ENCODE results near the gene IL2RG.

DNA sequence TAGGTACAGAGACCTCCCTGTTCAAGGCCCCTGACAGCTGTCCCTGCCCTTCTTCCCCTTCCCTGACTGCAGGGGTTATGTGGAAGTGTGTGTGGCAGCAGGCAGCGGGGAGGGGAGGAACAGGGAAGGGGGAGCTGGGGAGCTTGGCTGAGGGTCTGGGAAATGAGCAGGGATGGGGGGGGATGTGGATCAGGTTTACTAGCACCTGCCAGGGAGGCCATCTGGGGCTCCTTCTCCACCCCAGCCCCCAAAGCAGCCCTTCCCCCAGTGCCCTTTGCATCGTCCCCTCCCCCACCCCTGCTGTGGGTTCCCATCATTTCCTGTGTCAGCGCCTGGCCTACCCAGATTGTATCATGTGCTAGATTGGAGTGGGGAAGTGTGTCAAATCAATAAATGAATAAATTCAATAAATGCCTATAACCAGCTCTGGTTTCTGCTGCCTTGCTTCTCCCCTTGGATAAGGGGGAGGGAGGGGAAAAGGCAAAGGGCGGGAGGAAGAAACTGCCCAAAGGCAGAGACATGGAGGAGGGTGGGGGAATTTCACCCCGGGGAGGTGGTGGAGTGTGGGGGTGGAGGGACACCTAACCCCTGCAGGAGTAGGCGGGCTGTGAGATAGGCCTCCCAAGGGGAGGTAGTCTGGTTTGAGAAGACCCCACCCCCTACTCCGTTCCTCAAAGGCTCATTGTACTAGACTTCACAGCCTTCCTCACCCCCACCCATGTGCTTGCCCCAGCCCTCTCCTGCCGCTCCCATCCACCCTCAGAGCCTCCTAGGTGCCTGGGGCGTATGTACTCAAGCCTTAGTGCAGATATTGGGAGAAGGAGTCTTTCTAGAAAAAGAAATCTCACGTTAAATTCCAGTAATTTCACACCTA is 8.0 kb downstream of the IL2RG start:
- TF ChIP-seq SUZ12 (IDR thresholded peaks at IDR 0.05; ENCODE audit: extremely low read depth, insufficient read depth, insufficient read length) (no peak), ZNF274 (IDR thresholded peaks at IDR 0.05; ENCODE audit: low read depth, low read length) (no peak)

Data from NT2/D1 (cell line).